8988T (cell line): ENCODE results near the gene ADSS1.

Experiments used
- DNase-seq: peaks from one replicate; pipeline ENCODE4 v3.0.0; 2011

ADSS1 gene

DNA sequence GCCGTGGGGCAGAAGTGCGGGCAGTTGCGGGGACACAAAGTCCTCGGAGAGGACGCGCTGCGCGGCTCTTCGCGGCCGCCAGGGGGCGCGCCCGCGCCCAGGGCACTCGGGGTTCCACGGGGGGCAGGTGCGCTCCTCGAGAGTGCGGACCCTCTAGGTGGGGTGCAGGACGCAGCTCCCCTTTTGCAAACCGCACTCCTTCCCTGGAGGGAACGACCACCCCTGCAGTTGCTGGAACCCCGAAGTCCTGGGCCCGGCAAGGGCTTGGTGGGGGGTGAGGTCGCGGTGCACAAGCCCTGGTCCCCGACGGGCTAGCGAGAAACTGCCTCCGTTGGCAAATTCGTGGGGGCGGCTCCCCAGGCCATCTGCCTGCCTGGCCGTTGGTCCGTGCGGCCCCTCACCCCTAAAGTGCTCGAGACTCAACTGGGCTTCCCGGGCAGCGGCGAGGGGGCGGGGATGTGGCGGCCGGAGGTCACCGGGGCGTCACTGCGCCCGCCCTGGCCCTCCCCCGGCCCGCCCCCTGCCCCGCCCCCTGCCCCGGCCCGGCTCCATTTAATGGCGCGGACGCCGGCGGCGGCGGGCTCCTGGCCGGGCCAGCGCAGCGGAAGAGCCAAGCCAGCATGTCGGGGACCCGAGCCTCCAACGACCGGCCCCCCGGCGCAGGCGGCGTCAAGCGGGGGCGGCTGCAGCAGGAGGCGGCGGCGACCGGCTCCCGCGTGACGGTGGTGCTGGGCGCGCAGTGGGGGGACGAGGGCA is at the start of gene ADSS1:
ADSS1 (plus strand) TSS at position 579 of the 756 bp plus-strand sequence; CDS start at position 621, 42 bp downstream.
- peak; percentile 94 for DNase-seq

- DNase-seq = no peak
Observed at GRCh38 chr14:104675447-104675846, 48.6 kb upstream of the ADSS1 start.

DNA sequence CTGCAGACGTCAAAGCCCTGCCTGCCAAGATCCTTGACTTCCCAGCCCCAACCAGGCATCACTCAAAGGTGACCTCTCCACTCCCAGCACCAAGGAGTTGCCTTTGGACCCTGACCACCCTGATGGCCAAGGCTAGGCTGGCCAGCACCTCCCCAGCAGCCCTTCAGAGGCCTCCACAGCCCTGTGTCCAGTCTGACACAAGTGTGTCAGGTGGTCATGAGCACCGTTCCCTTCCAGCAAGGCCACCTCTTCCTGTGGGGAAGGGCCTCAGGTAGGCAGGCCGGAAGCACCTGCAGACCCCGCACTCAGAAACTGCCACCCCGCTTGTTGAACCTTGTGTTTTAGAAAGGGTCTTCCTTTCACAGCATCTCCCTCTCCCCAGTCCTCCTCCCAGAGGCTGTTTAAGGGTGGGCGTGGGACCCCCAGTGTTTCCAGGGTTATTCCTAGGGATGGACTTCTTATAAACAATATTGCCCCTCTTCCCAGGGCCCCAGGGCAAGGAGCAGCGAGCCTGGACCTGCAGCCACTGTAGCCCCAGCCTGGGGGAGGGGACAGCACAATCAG is 47.8 kb upstream of the ADSS1 start:
- no peak for DNase-seq

DNA sequence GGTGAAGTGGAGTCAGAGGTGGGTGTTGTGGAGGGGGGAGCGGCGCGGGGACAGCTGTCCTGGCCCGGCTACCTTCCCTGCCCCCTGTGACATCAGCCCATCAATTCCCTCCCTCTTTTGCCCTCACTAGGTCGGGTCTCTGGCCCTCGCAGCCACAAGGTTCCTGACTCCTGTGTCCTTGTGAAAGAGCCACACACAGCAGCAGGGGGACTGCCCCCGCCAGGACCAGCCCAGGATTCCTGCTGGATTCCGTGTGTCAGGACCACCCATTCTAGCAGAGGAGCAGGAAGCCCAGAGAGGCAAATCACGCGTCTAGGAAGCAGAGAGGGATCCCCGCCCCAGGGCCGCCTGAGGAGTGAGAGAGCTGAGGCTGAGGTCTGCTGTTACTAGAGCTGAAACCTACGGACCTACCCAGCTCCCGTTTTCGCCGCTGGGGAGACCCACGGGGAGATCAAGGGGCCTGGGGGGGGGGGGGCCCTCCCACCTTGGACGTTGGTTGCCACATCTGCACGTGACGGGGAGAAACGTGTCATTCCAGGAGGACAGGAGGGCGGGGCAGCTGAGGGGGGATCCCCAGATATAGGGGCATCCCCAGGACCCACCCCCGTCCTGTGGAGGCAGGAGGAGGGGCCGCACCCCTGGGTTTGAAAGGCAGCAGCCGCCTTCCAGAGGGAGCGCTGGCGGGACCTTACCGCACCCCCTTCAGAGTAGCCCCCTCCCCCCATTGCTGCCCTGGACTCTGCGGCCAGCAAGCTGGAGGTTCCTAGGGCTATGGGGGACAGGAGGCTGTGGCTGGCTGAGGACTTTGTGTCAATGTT is 47.1 kb upstream of the ADSS1 start:
- DNase-seq = no peak

- DNase-seq = peak; percentile 79
Observed at GRCh38 chr14:104677512-104678332, 46.3 kb upstream of the ADSS1 start.

DNA sequence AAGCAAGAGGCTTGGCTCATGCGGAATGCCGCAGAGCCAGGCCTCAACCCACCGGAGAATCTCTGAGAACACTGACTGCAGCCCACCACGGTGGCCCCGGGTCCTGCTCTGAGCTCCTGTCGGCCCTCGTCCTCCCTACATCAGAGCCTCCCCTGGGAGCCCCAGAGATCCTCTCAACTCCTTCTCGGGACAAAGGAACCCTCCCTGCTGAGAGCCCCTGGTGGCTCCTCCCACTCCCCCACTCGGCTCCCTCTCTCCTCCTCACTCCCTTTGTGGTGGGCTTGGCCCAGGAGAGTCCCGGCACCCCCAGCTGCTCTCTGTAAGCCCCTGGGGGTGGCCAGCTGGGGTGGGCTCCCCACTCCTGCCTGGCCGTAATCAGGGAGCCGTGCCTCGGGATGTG is 45.7 kb upstream of the ADSS1 start:
- no peak for DNase-seq

- DNase-seq = no peak
Observed at GRCh38 chr14:104678901-104679705, 44.9 kb upstream of the ADSS1 start.

DNA sequence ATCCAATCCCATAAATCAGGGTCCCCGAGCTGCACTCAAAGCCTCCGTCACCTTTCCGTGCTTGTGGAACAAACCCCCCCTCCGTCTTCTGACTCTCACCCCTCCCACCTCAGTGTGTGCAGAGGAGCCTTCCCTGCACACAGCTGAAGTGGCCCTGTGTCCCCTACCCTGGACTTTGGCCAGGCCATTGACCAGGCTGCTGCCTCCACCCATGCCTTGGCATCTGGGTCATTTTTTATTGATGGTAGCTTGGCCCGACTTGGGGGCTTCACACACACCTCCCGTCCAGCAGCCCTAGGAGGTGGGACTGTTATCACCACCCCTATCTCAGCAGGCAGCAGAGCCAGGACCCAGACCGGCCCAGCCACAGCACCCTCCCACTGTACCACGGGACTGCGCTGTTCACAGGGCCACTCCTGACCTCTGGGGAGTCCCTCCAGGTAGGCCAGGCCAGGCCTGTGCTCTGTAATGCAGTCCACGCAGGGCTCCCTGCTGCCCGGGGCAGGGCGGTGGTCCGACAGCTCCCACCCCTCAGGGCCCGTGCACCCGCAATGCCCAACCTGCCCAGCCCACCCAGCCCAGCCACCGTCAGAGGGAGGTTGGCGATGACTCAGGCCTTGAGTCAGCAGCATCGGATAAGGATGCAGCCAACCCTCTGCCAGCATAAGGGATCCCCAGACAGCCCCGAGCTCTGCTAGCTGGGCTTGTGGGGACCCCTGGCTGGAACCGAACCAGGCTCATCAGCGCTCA is 43.8 kb upstream of the ADSS1 start:
- peak; percentile 84 for DNase-seq

DNA sequence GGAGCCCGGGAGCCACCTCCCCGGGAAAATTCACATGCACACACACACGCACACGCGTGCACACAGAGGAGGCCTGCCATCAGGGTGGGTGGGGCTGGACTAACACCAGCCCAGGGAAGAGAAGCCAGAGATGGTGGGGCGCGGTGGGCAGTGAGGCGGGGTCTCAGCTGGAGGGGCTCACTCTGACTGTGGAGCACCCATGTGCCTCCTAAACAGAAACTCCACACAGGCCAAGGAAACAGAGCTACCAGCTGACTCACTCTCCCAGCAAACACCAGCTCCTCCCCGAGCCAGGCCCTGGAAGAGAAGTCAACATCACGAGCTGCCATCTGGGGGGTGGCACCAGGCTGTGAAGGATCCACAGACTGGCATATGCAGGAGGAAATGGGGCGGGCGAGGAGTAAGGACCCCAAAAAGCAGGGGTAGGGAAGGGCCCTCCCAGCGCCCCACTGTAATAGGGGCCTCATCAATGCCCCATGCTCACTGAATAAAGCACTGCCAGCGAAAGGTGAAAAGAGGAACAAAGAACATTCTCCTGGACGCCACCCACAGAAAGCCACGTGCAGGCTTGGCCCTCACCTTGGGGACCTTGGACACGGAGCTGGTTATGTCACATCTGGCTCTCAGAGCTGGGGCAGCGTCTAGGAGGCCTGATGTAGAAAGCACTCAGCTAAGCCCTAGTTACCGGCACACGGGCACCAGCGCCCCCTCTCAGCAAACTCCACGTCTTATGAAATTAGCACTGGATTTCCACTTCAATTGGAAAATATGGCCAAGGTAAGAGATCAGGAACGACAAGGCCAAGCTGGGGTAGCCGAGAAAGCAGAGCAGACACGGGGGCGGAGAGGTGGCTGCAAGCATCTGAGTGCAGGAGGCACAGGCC is 43.0 kb upstream of the ADSS1 start:
- peak; percentile 72 for DNase-seq

GRCh38 chr14:104681689-104682074 is 42.3 kb upstream of the ADSS1 start:
- DNase-seq = peak; percentile 96

DNA sequence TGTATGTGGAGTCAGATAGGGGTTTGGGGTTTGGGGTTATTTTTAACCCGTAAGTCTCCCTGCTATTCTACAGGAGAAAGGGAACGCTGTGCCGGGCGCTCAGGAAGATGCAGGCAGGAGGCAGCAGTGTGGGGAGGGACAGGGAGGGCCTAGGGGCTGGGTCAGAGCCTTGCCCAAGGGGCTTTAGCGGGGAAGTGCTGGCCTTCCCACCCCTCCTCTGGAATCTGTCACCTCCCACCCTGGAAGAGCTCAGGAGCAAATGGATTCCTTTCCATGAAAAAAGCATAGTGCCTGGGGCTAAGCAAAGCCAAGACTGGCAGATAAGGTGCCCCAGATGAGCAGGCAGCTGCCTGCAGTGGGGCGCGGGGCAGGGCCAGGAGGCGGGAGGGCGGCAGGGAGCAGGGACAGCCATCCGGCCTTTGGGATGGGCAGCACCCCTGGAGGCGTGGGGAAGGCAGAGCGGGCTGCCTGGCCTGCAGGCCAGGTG is 41.9 kb upstream of the ADSS1 start:
- no peak for DNase-seq

GRCh38 chr14:104683653-104684448 is 40.2 kb upstream of the ADSS1 start:
- DNase-seq = no peak

GRCh38 chr14:104684449-104684821 is 39.6 kb upstream of the ADSS1 start:
- no peak for DNase-seq

GRCh38 chr14:104685216-104685997 is 38.6 kb upstream of the ADSS1 start:
- DNase-seq = peak; percentile 52

DNA sequence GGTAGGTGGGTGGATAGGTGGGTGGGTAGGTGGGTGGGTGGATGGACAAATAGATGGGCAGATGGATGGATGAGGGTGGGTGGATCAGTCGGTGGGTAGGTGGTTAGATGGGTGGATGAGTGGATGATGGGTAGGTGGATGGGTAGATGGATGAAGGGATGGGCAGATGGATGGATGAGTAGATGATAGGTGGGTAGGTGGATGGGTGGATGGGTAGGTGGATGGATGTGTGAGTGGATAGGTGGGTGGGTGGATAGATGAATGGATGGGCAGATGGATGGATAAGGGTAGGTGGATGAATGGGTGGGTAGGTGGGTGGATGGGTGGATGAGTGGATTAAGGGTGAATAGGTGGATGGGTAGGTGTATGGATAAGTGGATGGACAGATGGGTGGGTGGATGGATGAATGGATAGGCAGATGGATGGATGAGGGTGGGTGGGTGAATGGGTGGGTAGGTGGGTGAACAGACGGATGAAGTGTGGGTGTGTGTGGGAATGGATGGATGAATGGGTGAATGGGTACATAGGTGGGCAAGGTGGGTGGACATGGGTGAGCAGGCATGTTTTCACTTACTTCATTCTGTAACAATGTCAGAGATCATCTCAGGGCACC is 37.9 kb upstream of the ADSS1 start:
- DNase-seq = no peak

DNA sequence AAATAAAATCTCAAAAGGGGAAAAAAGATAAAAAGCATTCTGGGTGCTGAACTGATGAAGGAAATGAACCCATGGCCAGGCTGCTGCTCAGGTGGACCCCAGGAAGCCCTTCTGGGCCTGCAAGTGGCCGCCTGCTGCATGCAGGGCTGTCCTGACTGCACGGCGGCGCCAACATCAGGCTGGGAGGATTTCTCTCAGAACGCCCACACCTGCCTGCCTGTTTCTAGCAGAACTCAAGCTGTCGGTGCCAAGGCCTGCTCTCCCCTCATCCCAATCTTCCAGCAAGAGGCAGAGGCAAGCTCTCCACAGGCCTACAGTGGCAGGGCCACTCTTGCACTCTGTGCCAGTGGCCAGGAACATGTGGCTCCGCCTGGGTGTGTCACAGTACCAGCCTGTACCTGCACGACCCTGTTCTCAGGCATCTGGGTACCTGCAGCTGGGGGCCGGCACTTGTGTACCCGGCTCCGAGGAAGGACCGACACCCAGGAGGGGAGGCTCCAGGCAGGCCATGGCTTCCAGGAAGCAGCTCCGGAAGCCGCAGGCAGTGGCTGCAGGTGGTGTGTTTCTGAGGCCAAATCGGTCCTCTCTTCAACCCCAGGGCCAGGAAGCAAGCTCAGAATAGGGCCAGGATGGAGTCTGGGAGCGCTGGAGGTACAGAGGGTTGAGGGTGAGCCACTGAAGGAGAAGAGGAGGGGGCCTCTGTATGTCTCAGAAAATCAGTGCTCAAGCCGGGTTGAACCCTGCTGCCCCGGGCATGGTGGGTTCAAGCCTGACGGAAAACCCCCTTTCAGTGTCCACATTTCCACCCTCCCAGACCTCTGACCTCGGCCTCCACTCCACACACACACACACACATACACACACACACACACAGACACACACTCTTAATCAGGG is 37.2 kb upstream of the ADSS1 start:
- no peak for DNase-seq
